ENCODE data around the gene PLCL1. TPM values are rescaled to one million over a fixed set of nuclear protein-coding genes. Genes with fewer than 3 reads are reported as not detected.

PLCL1 gene
- total RNA-seq, 1 donor from 2014 or later, result 14.3 TPM

- H3K9me3 ChIP-seq, result no peaks in the 10 kb centered on the region
- intact Hi-C loops (cut with DNase I), result no loop called here
- peak overlapping the region in 1 of 2 donors; percentile 49 for H3K4me3 ChIP-seq
- no peaks in the 10 kb centered on the region for H3K36me3 ChIP-seq
- H3K4me1 ChIP-seq, result peaks cover 4 to 17% of the 10 kb centered on the region in 2 donors
- peak overlapping the region; percentile 64 to 72 for H3K27ac ChIP-seq
- DNase-seq (ENCODE audit: low spot score in 2 of 2), result peak in 1 of 2 donors; percentile 63
- no peak for TF ChIP-seq CTCF (IDR thresholded peaks at IDR 0.05)
- no peaks in the 10 kb centered on the region for H3K27me3 ChIP-seq
Observed at GRCh38 chr2:197908990-197909776, 104.8 kb downstream of the PLCL1 start.

DNA sequence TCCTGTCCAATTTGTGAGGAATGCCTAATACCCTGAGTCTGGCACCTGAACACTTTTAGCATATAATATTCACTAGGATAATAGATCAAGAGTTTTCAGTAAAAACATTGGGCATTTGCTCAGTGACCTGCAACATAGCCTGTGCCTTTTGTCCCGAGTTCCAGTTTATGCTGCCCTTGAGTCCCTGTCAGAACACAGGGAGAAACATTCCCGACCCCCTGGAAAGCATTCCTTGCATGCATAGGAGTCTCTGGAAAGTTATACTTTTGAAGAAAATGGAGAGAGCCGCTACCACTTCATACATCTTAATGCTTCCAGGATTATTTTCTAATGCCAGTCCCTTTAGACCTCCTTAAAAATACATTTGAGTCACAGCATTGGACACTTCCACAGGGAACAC is 107.3 kb downstream of the PLCL1 start:
- Histone ChIP-seq H3K4me3 (no peak overlapping the region), H3K27me3 (no peaks in the 10 kb centered on the region), H3K36me3 (no peaks in the 10 kb centered on the region), H3K27ac (no peak overlapping the region), H3K9me3 (no peaks in the 10 kb centered on the region), H3K4me1 (peaks cover 4 to 35% of the 10 kb centered on the region in 2 donors)
- TF ChIP-seq CTCF (IDR thresholded peaks at IDR 0.05), result no peak
- DNase-seq (ENCODE audit: low spot score in 2 of 2), result no peak
- intact Hi-C loops (cut with DNase I), result no loop called here

DNA sequence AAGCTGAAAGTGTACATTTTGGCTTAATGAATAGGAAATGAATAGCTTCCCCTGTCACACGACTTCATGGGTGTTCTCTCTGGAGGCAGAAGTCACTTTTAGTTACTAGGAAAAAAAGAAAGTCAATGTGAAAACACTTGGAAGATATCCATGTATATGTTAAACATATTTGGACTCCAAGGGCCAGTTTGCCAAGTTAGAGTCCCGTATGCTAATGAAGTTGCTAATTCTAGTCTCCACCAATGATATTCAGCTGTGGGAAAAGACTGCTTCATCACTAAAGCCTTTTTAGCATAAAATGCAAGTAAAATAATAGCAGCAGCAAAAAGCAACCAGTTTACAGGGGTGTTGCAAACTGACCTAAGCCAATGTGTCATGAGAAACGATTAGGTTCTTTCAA is 108.7 kb downstream of the PLCL1 start:
- intact Hi-C loops (cut with DNase I), result no loop called here

DNA sequence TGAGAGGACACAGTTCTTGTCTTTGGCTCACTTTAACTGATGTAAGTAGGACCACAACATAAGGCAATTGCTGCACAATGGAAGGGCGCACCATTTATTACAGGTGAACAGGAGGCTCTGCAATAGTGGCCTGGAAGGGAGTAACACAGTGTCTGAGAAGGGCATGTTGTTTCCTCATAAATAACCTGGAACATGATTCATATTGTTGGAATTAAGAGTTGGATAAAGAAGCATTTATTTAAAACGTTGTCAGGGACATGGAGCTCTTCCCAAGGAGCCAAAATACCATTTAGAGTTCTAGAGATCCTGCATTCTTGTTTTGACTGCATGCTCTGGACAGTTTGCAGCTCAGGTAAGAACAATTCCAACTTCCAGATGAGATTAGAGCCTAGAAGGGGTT is 110.4 kb downstream of the PLCL1 start:
- Histone ChIP-seq H3K4me1 (peaks cover 0 to 34% of the 10 kb centered on the region in 2 donors), H3K9me3 (no peaks in the 10 kb centered on the region), H3K36me3 (no peaks in the 10 kb centered on the region), H3K27ac (peak overlapping the region in 1 of 2 donors; percentile 34), H3K27me3 (no peaks in the 10 kb centered on the region), H3K4me3 (no peak overlapping the region)
- DNase-seq (ENCODE audit: low spot score in 2 of 2), result no peak
- no peak for TF ChIP-seq CTCF (IDR thresholded peaks at IDR 0.05)
- intact Hi-C loops (cut with DNase I), result loop anchor here (5.0 kb wide), 1 partner anchor 37 kb away; no protein-coding TSS in a partner anchor

More for the DNA sequence above, 108.7 kb downstream of the PLCL1 start:
- no peak for TF ChIP-seq CTCF (IDR thresholded peaks at IDR 0.05)
- DNase-seq (ENCODE audit: low spot score in 2 of 2), result no peak
- Histone ChIP-seq H3K27me3 (no peaks in the 10 kb centered on the region), H3K4me1 (peaks cover 3 to 34% of the 10 kb centered on the region in 2 donors), H3K4me3 (no peak overlapping the region), H3K27ac (no peak overlapping the region), H3K9me3 (no peaks in the 10 kb centered on the region), H3K36me3 (no peaks in the 10 kb centered on the region)

DNA sequence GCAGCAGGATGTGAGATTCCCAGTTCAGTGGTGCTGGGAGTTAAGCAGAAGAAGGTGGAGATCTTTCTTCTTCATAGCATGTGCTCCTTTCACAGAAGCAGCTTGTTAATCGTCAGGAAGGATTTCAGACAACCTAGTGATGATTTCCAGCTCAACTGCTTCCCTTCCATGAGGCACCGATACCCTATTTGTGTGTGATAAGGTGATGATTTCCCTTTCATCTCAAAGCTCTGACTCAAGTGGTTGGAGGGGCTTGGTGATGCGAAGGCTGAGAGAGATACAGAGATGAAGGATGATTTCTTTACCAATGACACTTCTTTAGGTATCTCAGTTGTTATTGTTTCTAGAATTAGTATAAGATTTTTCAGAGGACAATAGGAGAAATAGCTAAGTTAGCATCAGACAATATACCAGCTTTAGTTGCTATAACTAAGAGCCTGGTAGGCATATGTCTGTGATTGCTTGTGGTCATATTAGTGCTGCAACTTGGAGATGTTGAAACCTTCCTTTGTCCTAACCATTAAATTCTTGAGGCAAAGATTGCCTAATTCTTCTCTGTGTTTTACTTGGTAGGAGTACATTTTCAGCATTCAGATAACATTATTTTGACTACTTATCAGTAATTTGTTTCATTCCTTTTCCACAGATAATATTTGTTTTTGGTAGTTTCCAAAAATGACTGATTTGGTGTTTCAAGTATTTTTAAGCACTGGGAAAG is 111.3 kb downstream of the PLCL1 start:
- no peaks in the 10 kb centered on the region for H3K27me3 ChIP-seq
- peaks cover 0 to 35% of the 10 kb centered on the region in 2 donors for H3K4me1 ChIP-seq
- H3K27ac ChIP-seq, result peak overlapping the region in 1 of 2 donors; percentile 27
- no peaks in the 10 kb centered on the region for H3K9me3 ChIP-seq
- TF ChIP-seq CTCF (IDR thresholded peaks at IDR 0.05), result no peak
- no peaks in the 10 kb centered on the region for H3K36me3 ChIP-seq
- DNase-seq (ENCODE audit: low spot score in 2 of 2), result no peak
- H3K4me3 ChIP-seq, result no peak overlapping the region
- intact Hi-C loops (cut with DNase I), result loop anchor here (5.0 kb wide), 1 partner anchor 38 kb away; no protein-coding TSS in a partner anchor
